ENCODE results near the gene SLIT3.

SLIT3 gene

DNA sequence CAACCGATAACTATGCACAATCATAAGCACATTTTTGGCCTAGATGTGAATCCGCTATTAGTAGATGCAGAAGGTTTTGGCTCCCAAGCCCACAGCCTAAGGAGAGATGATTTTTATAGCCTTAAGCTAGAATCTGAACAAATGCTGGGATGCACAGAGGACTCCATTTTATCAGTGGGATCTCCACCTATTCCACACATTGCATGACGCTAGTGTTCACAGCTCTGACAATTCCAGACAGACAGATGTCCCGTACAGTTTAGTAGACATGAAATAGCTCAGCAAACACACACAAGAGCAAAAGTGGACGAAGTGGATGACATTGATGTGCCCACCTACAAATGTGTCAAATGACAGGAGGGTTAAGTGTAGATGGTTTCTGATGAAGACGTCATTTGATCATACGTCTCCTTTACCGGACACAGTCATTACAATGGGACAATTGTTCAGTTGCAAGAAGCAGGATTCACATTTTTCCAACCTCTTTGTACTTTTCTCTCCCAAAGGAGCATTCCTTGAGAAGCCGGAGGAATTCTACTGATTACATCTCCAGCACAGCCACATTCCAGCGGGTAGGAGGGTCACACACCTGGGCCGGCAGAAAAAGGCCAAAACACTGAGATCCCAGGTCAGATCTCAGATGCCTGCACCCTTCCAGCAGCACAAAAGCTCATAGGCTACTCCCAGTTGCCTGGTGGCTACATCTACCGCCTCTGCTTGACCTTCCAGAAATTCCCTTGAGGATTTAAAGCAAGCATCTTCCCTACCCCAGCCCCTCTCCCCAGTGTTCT is 202.4 kb downstream of the SLIT3 start:
- no peak for DNase-seq

DNA sequence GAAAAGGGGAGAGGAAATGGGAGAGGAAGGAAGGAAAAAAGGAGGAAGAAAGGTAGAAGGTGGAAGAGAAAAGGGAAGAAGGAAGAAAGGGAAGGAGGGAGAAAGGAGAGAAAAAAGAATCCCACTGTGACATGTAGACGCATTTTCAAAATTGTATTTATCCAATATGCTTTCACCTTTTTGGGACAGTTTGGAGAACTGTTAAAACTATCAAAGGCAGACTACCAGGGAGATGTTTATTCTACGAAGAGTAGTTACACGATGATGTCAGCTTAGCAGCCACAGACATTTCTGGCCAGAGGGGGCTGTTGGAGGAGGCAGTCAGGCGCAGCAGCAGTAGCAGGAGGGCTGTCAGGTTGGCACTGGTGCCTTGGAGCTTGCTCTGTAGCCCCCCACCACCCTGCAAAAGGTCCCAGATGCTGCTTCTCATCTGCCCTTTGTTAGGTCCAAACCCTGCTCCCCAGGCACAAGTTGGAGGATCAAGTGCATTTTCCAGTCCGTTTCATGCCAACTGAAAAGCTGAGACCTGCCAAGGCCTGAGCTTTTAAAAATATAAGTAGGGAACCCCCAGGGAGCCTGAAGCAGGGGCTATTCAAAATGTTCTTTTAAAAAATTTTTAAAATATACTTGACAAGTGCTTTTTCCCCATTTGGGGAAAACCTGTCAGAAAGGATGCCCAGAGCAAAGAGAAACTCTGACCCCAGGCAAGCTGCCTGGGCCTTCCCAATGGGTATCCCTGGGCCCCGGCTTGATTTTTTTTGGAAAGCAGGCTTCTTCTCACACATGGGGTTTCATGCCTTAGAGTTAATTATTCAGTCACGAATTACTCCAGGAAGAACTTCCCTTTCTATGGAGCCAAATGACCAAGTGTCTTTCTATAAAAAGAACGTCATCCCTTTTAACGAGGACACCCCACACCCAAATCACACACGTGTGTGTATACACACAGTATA is 203.3 kb downstream of the SLIT3 start:
- no peak for DNase-seq

DNA sequence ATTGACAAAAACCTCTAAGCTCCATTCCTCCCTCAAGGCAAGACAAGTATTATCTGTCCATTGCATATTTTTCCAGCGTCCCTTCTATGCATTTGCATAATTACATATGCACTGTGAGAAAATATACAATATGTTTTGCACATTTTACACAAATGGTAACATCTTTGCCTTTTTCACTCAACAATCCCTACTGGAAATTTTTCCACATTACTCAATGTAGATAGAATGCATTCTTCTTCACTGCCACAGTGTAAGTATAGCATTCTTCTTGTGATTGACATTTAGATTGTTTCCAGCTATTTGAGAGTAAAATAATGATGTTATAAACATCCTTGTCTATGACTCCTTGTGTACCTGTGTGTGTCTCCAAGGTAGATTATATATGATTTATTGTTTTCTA is 205.0 kb downstream of the SLIT3 start:
- DNase-seq: no peak

DNA sequence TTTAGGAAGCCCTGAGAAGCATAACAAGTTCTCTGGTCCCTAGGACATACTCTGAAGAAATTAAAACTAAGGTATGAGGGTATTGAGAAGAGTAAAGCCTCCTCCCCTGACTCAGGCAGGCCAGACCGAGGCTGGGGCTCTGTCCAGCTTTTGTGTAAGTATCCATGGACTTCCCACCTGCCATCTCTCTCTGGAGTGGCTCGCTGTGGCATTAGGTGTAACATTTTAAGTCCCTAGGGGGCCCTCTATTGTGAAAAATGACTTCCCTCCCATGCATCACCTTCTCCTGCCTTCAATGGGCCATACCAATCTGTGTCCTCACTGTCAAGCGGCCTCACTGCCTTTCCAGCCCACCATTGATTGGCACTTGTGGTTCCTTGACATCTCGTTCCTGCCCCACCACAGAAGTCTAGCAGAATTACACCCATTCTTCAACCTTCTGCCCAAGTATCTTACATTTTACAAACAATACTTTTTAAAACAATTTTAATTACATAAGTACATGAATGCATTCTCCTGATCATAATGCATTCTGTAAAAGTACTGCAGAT is 205.5 kb downstream of the SLIT3 start:
- DNase-seq: no peak

DNA sequence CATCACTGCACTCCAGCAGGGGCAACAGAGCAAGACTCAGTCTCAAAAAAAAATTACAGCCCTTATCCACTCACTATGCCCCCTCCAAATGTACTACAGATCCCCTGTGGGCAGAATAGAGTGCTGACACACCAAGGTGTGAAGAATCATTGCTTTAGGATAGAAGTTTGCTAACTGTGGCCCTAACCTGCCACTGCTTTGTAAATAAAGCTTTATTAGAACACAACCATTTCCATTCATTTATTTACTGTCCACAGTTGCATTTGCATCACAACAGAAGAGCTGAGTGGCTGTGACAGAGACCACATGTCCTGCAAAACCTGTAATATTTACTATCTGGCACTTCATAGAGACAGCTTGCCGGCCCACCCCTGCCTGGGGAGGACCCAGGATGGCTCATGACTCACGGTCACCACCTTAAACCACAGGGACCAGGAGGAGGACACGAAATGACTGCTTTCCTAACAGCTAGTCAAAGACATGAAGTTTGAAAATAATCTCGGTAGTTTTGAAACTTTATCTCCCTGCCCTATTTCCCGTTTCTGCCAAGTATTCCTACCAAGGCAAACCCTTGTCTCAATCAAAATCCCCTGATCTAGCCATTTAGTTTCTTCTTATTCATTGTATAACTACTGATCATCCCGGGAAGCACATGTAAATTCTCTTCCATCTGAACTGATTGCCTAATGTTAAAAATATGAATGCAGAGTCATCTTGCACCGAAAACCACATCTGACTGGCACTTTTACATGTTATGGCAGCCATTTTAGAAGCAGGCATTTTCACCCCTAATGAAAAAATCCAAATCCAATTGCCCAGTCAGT is 206.1 kb downstream of the SLIT3 start:
- no peak for DNase-seq

DNA sequence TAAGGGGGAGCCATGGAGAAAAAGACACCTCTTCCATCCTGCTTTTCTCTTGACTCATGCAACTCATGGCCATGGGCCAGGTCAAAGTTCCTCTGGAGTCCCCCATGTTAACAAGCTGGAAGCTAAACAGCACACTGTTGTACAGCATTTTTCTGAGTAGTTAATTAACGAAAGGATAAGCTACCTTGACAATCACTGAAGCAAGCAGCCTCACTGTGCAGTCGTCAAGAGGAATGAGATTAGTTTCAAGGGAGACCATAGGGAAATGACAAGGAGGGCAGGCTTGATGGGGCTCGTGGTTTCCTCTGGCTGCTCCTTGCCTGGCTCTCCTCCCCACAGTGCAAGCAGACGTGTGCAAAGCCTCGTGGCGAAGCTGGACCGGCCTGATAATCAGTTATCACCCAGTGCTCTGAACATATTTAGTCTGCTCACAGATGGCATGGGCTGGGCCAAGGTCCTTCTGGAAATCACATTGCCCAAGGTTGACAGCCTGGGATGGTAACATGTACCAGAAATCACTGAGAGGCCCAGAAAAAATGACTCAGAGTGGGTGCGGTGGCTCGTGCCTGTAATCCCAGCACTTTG is 209.5 kb downstream of the SLIT3 start:
- DNase-seq: no peak

DNA sequence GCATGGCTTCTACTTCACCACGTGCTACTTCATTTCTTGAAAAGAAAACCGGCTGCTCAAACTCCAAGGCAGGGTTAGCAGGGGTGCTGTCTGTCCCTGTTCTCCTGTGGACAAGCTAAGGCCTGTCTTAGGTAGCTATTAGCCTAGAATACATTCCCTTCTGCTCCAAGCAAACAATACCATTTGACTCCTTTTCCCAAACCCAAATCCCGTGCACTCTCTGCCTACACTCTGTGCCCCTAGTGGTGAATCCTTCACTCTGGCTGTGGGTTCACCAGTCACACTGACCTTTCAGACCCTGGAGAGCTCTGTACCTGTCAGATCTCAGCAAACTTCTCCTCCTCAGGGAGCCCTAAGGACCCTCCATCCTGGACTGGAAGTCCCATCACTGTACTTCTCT is 211.6 kb downstream of the SLIT3 start:
- no peak for DNase-seq

DNA sequence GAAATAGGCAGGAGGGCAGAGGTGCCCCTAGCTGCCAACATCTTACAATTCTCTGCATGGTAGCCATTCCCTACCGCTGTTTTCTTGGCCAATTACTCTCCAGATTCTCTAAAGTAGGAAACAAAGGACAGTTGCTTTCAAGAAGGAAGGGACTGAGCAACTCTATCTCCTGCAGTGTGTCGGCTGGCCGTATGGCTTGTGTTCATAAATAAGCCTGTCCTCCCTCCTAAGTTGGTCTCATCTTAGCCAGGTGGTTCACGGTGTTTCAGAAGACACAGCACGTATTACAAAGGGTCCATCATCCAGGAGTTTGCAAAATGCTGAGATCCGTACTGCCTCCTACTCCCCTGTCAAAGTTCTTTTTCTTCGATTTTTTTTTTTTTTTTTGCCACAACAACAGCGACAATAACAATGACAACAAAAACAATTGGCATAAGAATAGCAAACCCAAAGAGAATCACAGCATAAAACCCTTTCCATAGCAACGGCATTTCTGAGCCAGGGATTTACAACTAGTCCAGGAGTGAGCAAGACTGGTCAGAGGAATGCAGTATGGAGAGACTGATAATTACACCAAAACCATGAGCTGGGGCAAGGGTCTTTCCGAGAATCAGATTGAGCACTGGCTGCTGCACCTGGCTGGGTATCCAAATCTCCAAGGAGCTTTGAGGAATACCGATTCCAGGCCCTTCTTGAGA is 212.8 kb downstream of the SLIT3 start:
- DNase-seq: no peak

DNA sequence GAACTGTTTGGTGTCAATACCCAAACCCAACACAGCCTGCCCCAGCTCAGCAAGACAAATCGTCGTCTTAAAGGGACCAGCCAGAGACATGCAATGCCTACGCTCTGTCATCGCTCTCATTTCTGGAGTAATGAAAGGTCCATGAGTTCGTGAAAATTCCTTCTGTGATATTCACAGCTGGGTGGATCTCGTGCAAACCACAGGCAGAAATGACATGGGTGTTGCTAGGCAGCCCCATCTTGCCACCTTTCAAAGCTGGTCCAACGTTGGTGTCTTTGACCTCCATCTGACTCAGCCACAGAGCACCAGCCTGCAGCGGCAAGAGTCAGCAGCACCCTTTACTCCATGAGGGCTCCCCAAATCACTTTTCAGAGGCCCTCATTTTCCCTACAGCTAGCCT is 215.3 kb downstream of the SLIT3 start:
- no peak for DNase-seq

DNA sequence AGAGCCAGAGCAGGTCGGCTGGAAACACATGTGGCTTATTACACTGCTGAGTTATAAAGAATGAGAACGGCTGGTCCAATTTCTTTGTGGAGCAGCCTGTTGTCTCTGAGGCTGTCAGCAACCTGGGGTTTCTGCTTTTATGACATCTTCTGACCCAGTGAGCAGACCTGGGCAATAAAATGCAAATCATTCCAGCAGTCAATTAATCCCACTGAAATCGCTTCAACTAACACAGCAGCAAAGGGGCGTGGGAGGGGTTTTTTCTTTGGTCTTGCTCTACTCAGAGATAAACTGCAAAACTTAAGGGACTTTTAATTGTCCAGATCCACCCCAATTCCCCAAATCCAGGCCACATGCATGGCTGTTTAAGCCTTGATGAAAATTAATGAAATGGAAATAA is 215.7 kb downstream of the SLIT3 start:
- no peak for DNase-seq

DNA sequence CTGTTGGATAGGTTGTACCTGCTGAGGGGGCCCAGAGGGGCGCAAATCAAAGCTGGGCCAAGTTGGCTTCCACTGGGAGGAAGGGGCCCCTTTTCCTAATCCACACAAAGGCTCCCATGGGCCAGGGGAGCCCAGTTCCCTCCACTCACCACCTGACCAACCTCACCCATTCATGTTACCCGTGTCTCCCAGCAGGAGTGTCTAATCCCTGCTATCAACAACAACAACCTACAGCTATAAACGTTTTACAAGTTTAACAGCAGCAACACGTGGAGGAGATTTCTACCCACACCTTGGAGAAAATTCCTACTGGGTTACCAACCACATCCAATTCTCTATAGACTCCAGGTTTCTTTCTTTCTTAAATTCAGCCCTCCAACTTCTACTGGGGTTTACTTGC is 216.2 kb downstream of the SLIT3 start:
- DNase-seq: no peak

DNA sequence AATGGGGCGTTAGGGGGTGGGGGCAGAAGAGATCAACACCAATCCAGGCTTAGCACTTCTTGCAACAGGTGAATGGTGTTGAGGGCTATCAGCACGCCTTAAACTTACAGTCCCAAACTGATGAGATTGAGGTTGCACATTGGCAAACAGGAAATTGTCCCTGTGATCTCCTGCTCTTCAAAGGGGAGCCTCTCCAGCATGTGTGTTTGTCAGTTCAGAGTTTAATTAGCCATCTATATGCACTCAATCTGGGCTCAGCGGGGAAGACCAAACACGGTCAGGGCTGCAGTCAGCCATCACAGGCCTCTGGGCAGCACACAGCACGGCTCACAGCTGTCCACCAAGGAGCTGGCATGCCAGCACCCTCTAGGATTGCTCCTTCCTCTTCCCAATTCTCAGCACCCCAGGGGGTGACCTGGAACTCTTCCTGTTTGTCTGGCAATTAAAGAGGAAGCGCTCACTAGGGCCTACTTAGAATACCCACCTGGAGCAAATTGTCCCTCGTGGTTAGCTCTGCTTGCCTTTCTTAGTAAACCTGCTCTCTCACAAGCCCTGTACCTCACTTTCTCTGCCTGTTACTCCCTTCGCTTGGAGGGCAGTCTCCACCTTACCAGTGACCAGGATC is 217.4 kb downstream of the SLIT3 start:
- no peak for DNase-seq

DNA sequence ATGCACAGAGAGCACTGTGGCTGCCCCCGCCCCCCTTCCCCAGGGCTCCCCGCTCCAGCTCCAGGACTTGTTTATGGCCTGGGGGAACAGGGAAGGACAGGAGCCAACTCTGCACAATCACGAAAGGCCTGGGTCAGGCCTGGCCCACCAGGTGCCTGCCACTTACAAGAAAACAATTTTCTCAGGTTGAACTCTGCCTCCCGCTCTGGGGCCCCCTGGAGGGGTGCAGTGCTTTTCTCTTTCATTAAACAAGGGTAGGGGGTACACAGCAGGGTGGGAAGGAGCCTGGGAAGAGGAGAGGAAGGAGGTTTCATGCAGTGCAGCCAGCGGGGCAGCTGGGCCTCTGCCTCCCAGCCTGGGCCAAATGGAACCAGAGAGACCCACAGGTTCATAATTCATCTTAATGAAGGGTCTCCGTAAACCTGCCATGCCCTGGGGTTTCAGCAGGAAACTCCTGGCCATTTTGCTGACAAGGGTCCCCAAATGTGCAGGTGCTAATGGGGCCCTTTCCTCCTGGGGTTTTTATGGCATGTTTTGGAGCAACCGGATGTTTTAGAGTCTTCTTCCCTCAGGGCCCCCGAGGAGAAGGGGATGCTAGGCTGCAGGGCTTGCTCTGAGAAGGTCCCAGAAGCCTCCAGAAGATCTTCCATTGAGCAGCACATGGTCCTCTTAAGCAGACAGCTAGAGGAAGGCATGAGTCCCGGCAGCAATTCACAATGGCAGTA is 219.8 kb downstream of the SLIT3 start:
- DNase-seq: no peak

DNA sequence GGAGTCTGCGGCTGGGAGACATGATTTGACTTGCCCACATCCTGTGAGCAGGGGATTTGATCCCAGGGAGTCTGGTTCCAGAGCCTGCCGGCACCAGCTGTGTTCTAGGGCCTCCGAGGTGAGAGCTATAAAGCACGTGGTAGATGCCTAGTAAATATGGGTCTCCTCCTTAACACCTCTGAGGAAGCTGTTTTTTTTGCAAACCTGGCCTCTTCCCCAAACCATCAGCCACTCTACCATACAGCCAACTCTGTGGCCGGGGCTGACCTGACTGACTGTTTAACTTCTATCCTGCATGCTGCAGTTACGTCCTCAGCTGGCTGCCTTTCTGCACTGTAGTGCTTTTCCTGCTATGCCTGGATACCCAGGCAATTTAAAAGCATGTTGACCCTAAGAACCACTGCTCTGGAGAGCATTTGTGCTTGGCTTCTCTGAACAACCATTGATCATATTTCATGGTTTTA is 220.5 kb downstream of the SLIT3 start:
- no peak for DNase-seq

DNA sequence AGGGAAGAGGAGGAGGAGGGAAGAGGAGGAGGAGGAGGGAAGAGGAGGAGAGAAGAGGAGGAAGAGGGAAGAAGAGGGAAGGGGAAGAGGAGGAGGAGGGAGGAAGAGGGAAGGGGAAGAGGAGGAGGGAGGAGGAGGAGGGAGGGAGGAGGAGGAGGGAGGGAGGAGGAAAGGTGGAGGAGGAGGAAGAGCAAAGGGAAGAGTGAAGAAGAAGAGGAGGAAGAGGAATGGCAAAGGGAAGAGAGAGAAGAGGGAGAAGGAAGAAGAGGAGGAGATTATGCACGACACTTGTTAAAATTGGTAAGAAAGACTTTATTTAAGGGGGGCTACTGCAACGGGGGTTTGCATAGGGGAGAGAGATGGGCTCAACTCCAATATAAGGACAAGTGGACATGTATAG is 221.2 kb downstream of the SLIT3 start:
- DNase-seq: no peak

DNA sequence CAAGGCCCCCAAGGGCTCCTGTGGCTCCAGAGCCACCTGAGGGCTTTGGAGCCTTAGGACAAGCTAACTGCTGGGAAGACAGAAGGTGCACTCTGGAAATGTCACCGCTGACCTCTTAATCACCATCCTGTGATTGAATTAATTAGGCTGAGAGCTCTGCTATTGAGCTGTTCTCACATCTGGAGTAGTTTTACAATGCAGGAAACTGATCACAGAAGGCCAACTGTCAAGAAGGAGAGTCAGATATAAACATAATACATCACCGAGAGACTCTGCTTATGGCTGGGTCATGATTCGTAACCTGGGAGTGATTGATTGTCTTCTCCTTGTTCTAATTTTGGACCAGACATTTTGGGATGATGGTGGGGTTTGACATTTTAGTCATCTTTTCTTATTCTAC is 226.1 kb downstream of the SLIT3 start:
- DNase-seq: no peak

DNA sequence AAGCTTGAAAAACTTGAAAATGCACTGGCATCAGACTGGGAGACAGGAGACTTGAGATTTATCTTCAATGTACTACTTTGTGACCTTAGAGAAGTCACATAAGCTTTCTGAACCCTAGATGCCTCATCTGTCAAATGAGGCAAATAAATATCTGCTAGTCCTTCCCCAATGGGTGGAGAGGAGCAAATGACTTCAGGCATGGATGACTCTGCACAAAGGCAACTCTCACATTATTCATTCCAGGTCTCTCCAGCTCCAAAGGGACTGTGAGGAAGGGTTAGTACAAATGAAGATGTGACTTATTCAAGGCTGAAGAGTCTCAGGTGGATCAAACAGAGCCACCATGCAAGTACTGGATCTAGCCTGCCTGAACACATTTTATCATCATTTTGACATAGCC is 228.7 kb downstream of the SLIT3 start:
- DNase-seq: no peak

DNA sequence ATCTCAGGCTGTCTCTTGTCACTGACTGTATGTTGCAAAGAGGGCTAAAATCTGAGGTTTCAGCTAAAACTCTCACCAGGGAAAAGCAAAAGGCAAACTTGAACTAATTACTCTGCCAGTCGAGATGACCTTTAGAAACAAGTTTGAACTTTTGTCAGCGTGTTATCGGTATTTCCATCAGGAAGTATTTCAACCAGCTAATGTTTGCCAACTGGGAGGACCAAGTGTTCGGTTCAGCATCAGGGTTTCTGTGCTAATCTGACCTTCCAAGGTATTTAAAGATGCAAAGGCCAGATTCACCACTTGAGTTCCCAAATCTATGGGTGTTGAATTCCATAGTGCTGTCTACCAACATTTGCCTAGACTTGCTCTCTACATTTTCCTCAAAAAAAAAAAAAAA is 230.5 kb downstream of the SLIT3 start:
- no peak for DNase-seq

DNA sequence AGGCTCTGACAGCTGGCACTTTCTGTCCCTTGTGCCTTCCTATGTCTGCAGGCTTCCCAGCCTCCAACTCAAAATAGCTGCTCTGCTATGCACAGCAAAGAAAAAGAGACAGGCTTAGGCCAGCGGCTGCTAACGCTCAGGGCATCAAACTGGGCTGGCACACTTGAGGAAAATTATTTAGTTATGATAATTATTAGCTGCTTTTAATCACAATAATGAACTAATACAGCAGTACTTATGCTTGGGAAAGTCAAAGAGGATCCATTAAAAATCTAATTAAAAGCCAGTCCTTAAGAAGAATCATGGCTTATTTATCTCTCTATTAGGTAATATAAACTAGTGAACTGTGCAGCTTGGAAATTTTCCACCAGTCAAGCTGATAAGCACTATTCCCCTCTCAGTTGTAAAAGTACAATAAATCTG is 233.2 kb downstream of the SLIT3 start:
- DNase-seq: no peak

DNA sequence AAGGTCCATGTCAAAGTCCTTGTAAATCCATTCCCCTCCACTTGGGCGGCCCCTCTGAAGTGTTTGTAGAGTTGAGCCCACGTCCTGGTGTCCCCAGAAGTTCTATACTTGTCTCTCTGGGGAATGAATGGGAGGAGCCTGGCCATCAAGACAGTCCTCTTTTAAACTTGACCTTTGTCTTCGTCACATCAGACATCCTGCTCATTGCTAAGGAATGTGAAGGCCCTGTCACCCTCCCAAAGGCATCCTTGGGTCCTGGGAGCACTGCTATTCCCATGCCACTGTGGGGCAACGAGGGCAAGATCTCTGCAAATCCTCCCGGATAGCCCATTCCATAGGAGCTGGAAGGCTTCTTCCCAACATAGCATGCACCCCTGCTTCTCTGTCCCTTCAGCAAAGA is 235.5 kb downstream of the SLIT3 start:
- DNase-seq: no peak

DNA sequence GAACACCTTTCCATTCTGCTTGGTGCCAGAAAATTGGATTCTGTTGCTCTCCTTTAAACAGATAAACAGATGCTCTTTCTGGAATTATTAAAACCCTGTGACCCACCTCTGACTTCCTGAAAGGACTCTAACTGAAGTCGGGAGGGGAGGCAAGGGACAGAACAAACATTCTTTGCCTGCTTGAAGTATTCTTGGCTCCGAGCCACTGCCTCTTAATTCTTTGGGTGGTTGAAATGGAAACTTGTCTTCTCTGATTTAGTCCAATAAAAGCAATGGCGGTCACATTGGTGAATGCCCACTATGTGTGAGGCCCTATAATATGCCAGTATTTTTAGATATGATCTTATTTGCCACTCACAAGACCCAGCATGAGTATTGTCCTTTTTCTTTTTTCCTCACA is 236.8 kb downstream of the SLIT3 start:
- DNase-seq: no peak
